ENCODE data around the gene TACSTD2. TPM values are rescaled to one million over a fixed set of nuclear protein-coding genes. Genes with fewer than 3 reads are reported as not detected.

TACSTD2 gene
- total and polyA plus RNA-seq, 2 of the 13 experiments (the other 11 are each of a cell fraction or from before 2014, with no cell fraction given) = not detected

GRCh38 chr1:58576727-58577653 is at the start of gene TACSTD2 (continued):
- no peak for TF ChIP-seq AFF4 (CRISPR knock-in tag; IDR thresholded peaks at IDR 0.05)
- no peak for TF ChIP-seq NFYC (CRISPR knock-in tag; IDR thresholded peaks at IDR 0.05)
- TF ChIP-seq ZNF138 (CRISPR knock-in tag; IDR thresholded peaks at IDR 0.05; ENCODE audit: low read depth) = no peak
- no peak for TF ChIP-seq ZBTB37 (CRISPR knock-in tag; IDR thresholded peaks at IDR 0.05)
- no peak for TF ChIP-seq ZNF562 (CRISPR knock-in tag; IDR thresholded peaks at IDR 0.05; ENCODE audit: borderline replicate concordance)
- no peak for TF ChIP-seq TOPORS (CRISPR knock-in tag; IDR thresholded peaks at IDR 0.05)

- FAIRE-seq = no peak
- Histone ChIP-seq H3K36me3 (replicated peaks in 1 of 2; ENCODE audit: control insufficient read depth in 1 of 2, insufficient read depth in 2 of 2, low read length in 2 of 2) (no peaks in the 10 kb centered on the region), H3K4me3 (replicated peaks in 1 of 3; ENCODE audit: insufficient read depth in 1 of 3, low read depth in 2 of 3, low read length in 3 of 3) (no peak overlapping the region), H3K9me3 (ENCODE audit: low read length) (no peaks in the 10 kb centered on the region), H3K79me2 (ENCODE audit: insufficient read depth, low read length) (no peaks in the 10 kb centered on the region), H3K4me1 (ENCODE audit: insufficient read depth, low read length) (no peaks in the 10 kb centered on the region), H3K9ac (ENCODE audit: insufficient read depth, low read depth, low read length) (no peak overlapping the region), H2AFZ (ENCODE audit: low read length) (no peak overlapping the region), H4K20me1 (ENCODE audit: insufficient read depth, low read length) (no peaks in the 10 kb centered on the region), H3K27me3 (ENCODE audit: control insufficient read depth in 1 of 2, insufficient read depth in 2 of 2, low read length in 2 of 2) (no peaks in the 10 kb centered on the region), H3K4me2 (ENCODE audit: low read depth, low read length) (no peak overlapping the region), H3K27ac (ENCODE audit: extremely low read length, insufficient read depth, low read length) (no peak overlapping the region)
- intact Hi-C loops (cut with micrococcal nuclease; ENCODE audit: unreplicated experiment) = no loop called here
- no TSS peak for BruUV-seq (replicated peaks)
- ChIA-PET POLR2A (no interaction called here), CTCF (ENCODE audit: low intra/inter-chr PET ratio, low total read pairs) (no interaction called here)
- ATAC-seq = no peak
- TF ChIP-seq FOXM1 (CRISPR knock-in tag; IDR thresholded peaks at IDR 0.05) (no peak), GPBP1L1 (CRISPR knock-in tag; IDR thresholded peaks at IDR 0.05) (no peak), ZNF280B (CRISPR knock-in tag; IDR thresholded peaks at IDR 0.05; ENCODE audit: borderline replicate concordance) (no peak)
- DNase-seq (ENCODE audit: low spot score) = no peak
- in situ Hi-C loops (cut with HindIII; ENCODE audit: extremely low pct_ligation_motif_present, low pct_unique_long_range_greater_than_20kb) = no loop called here
These were observed 49.2 kb upstream of the TACSTD2 start for GRCh38 chr1:58626293-58626692.

Measured in HepG2 (cell line).